Measurements from ENCODE around the gene MYPN. TPM values are rescaled to one million over a fixed set of nuclear protein-coding genes. Genes with fewer than 3 reads are reported as not detected.

Gene MYPN
- total RNA-seq, 1 experiment from 2014 or later, result not detected

GRCh38 chr10:68175949-68176348 is 66.7 kb downstream of the MYPN start:
- Histone ChIP-seq H3K36me3 (ENCODE audit: control insufficient read depth, insufficient read depth, low read length) (no peaks in the 10 kb centered on the region), H3K4me1 (no peaks in the 10 kb centered on the region), H3K9me3 (no peaks in the 10 kb centered on the region), H3K4me3 (ENCODE audit: low read depth, low read length) (no peak overlapping the region), H3K27me3 (replicated peaks; ENCODE audit: control insufficient read depth, insufficient read depth, low read length) (no peaks in the 10 kb centered on the region)
- H3K27ac Mint-ChIP-seq (ENCODE audit: unreplicated experiment), result no peak overlapping the region
- H3K4me1 Mint-ChIP-seq (ENCODE audit: low read depth, unreplicated experiment), result no peaks in the 10 kb centered on the region
- TF ChIP-seq CTCF (IDR thresholded peaks at IDR 0.05; ENCODE audit: insufficient read depth in 1 of 2, low read depth in 1 of 2, low read length in 1 of 2, severe bottlenecking in 1 of 2, unreplicated experiment in 1 of 2), result no peak
- no TSS peak for BruUV-seq (replicated peaks)
- ChIA-PET CTCF (interaction anchor here (1.0 kb wide), 1 partner anchor 21 kb away, joined by 4 read pairs; no protein-coding TSS in a partner anchor), POLR2A (no interaction called here)
- no peak for DNase-seq
- intact Hi-C loops (cut with micrococcal nuclease; ENCODE audit: unreplicated experiment), result no loop called here
- peaks cover 2% of the 10 kb centered on the region for H3K27me3 Mint-ChIP-seq (ENCODE audit: insufficient read depth, unreplicated experiment)
- H3K4me3 Mint-ChIP-seq (ENCODE audit: unreplicated experiment), result no peak overlapping the region
- no peaks in the 10 kb centered on the region for H3K9me3 Mint-ChIP-seq (ENCODE audit: unreplicated experiment)
- no peaks in the 10 kb centered on the region for H3K36me3 Mint-ChIP-seq (ENCODE audit: insufficient read depth, unreplicated experiment)

DNA sequence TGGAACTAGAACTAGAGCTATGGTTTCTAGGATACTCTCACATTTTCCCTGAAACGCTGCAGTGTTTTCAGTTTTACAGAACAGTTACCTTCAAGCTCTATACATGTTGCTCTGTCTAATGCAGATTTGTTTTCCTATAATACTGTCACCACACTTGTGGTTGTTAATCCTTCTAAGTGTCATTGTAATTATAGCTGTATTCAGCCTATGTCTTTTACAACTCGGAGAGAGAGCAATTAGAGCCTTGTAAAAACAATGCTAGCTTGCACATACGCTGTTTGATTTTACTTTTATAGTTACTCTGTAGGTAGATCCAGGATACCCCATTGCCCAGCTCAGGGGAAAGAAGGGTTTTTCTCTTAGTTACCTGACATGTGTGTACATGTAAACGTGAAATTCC is 67.5 kb downstream of the MYPN start:
- Histone ChIP-seq H3K9me3 (no peaks in the 10 kb centered on the region), H3K4me3 (ENCODE audit: low read depth, low read length) (no peak overlapping the region), H3K27me3 (replicated peaks; ENCODE audit: control insufficient read depth, insufficient read depth, low read length) (no peaks in the 10 kb centered on the region; the same call in 1 of the 2 replicates), H3K36me3 (ENCODE audit: control insufficient read depth, insufficient read depth, low read length) (no peaks in the 10 kb centered on the region), H3K4me1 (no peaks in the 10 kb centered on the region)
- intact Hi-C loops (cut with micrococcal nuclease; ENCODE audit: unreplicated experiment), result no loop called here
- Mint-ChIP-seq H3K36me3 (ENCODE audit: insufficient read depth, unreplicated experiment) (no peaks in the 10 kb centered on the region), H3K4me3 (ENCODE audit: unreplicated experiment) (no peak overlapping the region), H3K27me3 (ENCODE audit: insufficient read depth, unreplicated experiment) (peaks cover 2% of the 10 kb centered on the region), H3K9me3 (ENCODE audit: unreplicated experiment) (no peaks in the 10 kb centered on the region), H3K4me1 (ENCODE audit: low read depth, unreplicated experiment) (no peaks in the 10 kb centered on the region), H3K27ac (ENCODE audit: unreplicated experiment) (no peak overlapping the region)
- BruUV-seq (replicated peaks), result no TSS peak
- DNase-seq, result no peak
- ChIA-PET POLR2A (no interaction called here), CTCF (no interaction called here)
- TF ChIP-seq CTCF (IDR thresholded peaks at IDR 0.05; ENCODE audit: insufficient read depth in 1 of 2, low read depth in 1 of 2, low read length in 1 of 2, severe bottlenecking in 1 of 2, unreplicated experiment in 1 of 2), result no peak

DNA sequence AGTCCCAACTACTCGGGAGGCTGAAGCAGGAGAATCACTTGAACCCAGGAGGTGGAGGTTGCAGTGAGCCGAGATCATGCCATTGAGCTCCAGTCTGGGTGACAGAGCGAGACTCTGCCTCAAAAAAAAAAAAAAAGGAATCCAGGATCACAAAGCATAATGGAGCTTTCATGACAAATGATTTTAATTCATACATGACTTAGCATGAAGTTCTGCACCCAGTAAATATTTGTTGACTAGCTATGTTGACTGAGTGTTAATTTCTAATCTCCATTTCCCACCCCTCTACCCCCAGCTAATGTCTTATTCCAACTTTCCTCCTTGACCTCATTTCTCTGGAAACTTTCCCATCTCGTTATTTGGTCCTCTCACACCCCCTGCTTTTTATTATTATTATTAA is 69.3 kb downstream of the MYPN start:
- no peak for TF ChIP-seq CTCF (IDR thresholded peaks at IDR 0.05; ENCODE audit: insufficient read depth in 1 of 2, low read depth in 1 of 2, low read length in 1 of 2, severe bottlenecking in 1 of 2, unreplicated experiment in 1 of 2)
- ChIA-PET POLR2A (no interaction called here), CTCF (interaction anchor here (0.6 kb wide), 1 partner anchor 170 kb away, joined by 3 read pairs; no protein-coding TSS in a partner anchor)
- Histone ChIP-seq H3K4me3 (ENCODE audit: low read depth, low read length) (no peak overlapping the region), H3K4me1 (no peaks in the 10 kb centered on the region), H3K36me3 (ENCODE audit: control insufficient read depth, insufficient read depth, low read length) (no peaks in the 10 kb centered on the region), H3K27me3 (replicated peaks; ENCODE audit: control insufficient read depth, insufficient read depth, low read length) (no peaks in the 10 kb centered on the region; the same call in 1 of the 2 replicates), H3K9me3 (no peaks in the 10 kb centered on the region)
- Mint-ChIP-seq H3K27me3 (ENCODE audit: insufficient read depth, unreplicated experiment) (peaks cover 2% of the 10 kb centered on the region), H3K4me3 (ENCODE audit: unreplicated experiment) (no peak overlapping the region), H3K9me3 (ENCODE audit: unreplicated experiment) (no peaks in the 10 kb centered on the region), H3K27ac (ENCODE audit: unreplicated experiment) (no peak overlapping the region), H3K4me1 (ENCODE audit: low read depth, unreplicated experiment) (no peaks in the 10 kb centered on the region), H3K36me3 (ENCODE audit: insufficient read depth, unreplicated experiment) (no peaks in the 10 kb centered on the region)
- intact Hi-C loops (cut with micrococcal nuclease; ENCODE audit: unreplicated experiment), result no loop called here
- no TSS peak for BruUV-seq (replicated peaks)
- DNase-seq, result no peak
